GM19351 (cell line): ENCODE results near the gene FMN1.

Experiments used
- ATAC-seq: cut with Tn5 transposase; IDR thresholded peaks from one replicate; pipeline ENCODE4 v1.9.1; 2021; ENCODE audit warnings: mild to moderate bottlenecking, moderate library complexity; ENCODE audit not compliant: unreplicated experiment

Gene FMN1

GRCh38 chr15:33068511-33068990, 126.0 kb downstream of the FMN1 start:
- ATAC-seq, result no peak

DNA sequence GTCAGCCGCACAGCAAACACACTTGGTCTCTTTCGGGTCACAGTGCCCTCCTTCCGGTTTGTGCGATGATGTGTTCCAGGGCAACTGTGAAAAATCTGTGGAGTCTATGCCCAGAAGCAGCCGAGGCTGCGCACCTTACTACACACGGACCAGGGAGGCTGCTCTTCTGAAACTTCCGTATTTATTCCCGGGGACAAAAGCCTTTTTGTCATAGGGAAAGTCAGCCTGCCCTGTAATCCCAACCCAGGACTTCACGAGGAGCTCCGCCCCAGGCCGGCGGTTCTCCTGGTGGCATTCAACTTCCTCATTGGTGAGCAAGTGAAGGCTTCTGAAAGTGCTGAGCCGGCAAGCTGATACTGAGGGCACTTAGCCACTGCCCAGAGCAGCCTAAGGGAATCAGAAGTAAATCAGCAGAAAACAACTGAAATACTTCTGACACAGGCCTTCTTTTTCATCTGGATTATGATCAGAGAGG, 126.5 kb downstream of the FMN1 start:
- ATAC-seq, result no peak

DNA sequence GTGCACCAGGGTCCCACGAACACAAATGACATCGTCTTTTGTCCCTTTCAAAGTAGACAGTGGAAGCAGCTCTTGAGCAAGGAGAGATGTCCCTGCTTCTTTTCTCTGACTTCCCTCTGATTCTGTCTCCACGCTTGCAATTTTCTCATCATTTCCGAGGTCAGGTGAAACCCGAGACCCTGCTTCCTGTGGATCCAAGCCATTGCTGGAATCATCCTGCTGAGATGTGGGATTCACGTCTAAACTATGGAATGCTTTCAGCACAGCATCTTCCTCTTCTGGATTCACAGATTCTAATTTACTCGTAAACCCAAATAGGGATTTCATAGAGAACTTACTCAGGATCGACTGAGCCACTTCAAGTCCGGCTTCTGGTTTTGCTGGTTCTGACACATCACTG, 127.1 kb downstream of the FMN1 start:
- ATAC-seq, result no peak

DNA sequence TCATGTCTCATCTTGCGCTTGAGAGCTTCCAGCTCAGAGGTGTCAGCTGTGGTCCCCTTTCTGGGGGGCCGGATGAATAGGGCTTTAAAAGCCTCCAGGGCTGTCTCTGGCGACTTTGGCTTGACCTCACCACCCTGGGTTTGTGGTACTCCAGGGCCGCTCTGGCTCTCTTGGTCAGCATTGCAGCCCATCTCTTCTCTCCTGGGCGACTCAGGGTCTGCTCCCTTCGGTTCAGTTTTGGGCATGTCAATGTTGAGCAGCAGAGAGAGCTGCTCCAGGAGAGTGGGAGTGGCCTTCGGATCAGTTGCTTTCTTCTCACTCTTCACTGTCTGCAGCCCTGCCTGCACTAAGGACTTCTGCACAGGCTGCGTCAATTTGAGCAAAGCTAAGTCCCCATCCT, 127.9 kb downstream of the FMN1 start:
- ATAC-seq, result no peak

- ATAC-seq, result no peak
Observed at GRCh38 chr15:33064878-33065277, 129.6 kb downstream of the FMN1 start.

- no peak for ATAC-seq
Observed at GRCh38 chr15:33059184-33059583, 135.3 kb downstream of the FMN1 start.

DNA sequence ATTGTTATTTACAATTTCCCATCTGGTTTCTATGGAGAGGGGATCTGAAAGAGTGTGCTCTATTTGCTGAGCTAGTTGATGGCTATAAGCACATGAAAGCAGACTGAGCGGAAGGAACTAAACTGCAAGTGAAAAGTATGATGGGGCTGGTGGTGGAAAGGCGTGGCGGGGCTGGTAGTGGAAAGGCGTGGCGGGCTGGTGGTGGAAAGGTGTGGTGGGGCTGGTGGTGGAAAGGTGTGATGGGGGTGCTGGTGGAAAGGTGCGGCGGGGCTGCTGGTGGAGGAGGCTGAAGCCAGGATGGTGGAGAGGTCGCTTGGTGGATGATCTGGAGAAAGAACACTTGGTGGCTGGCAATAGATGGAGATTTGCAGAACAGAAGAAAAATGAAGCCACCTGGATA, 136.7 kb downstream of the FMN1 start:
- no peak for ATAC-seq

DNA sequence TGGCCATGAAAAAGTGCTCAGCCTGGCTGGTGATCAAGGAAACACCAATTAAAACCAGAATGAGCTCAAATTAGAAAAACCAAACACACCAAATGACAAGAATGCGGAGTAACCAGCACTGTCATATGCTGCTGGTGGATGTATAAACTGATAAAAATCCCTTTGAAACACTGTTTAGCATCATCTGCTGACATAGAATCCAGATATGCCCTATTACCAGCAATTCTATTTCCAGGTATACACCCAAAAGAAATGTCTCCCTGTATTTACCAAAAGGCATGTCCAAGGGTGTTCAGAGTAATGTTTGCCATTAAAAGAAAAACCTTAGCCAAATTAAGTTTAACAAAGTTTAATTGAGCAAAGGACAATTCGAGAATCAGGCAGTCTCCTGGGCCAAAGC, 138.6 kb downstream of the FMN1 start:
- ATAC-seq, result no peak

- ATAC-seq, result no peak
Observed at GRCh38 chr15:33051528-33051927, 143.0 kb downstream of the FMN1 start.

DNA sequence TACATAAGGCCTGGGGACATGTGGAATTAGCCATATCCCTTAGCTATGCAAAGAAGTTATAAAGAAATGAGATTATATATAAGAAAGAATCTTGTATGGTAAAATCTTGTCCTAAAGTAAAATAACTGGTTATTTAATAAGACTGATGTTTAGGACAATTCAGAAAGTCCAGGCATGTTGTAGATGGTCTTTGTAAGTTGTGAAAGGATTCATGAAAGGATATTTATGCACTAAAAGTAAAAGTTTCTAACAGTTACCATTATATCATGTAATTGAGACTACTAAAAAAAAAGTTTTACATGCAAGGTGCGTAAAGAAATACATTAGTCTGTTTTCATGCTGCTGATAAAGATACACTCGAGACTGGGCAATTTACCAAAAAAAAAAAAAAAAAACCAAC, 146.3 kb downstream of the FMN1 start:
- ATAC-seq, result no peak

- no peak for ATAC-seq
Observed at GRCh38 chr15:33047077-33047476, 147.4 kb downstream of the FMN1 start.

DNA sequence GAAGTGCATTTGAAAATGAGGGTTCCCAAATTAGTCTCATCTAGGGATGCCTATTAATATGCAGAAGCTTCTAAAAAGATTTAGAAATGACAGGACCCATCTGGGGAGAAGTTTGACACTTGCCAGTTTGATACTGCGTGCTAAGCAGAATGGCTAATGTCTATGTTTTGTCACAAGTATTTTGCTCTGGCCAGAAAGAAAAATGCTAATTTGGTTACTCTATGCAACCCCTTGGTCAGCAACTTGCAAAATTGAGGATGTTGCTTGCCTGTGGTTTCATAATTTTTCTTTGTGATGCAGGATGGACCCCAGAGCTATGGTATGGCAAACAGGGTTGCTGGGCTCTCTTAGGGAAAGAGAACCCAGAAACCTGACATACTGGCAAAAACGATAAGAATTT, 148.2 kb downstream of the FMN1 start:
- no peak for ATAC-seq

- ATAC-seq, result no peak
Observed at GRCh38 chr15:33045066-33045810, 149.3 kb downstream of the FMN1 start.

DNA sequence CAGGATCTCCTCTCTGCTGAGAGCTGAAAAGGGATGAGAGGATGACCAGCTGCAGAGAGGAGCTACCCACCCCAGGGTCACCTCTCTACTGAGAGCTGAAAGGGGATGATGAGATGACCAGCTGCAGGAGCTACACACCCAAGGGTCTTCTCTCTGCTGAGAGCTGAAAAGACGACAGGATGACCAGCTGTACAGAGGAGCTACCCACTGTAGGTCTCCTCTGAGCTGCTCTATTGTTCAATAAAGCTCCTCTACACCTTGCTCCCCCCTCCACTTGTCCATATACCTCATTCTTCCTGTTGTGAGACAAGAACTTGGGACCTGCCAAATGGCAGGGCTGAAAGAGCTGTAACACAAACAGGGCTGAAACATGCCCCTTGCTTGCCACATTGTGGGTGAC, 149.9 kb downstream of the FMN1 start:
- no peak for ATAC-seq

DNA sequence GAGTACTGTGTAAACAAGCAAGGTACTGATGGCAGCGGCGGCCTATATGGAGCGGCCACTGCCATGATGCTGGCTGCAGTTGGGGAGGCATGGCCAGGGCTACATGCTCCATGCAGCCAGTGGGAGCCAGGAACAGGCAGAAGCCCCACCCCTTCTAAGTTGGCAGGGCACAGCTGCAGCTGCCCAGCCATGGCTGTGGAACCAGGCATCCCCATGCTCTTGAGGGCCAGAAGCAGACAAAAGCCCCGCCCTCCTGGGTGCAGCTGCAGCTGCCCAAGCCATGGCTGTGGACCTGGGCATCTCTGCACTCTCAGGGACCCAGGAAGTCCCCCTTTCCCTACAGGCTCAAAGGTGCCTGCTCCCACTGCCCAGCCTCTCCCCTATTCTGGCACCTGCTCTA, 150.9 kb downstream of the FMN1 start:
- no peak for ATAC-seq

GRCh38 chr15:33040496-33040895, 154.0 kb downstream of the FMN1 start:
- no peak for ATAC-seq

GRCh38 chr15:33034588-33034987, 159.9 kb downstream of the FMN1 start:
- ATAC-seq, result no peak

GRCh38 chr15:33032053-33032452, 162.5 kb downstream of the FMN1 start:
- ATAC-seq, result no peak

- ATAC-seq, result no peak
Observed at GRCh38 chr15:33031324-33031821, 163.1 kb downstream of the FMN1 start.

GRCh38 chr15:33030315-33030714, 164.2 kb downstream of the FMN1 start:
- no peak for ATAC-seq

- no peak for ATAC-seq
Observed at GRCh38 chr15:33029109-33029652, 165.3 kb downstream of the FMN1 start.

GRCh38 chr15:33028495-33028894, 166.0 kb downstream of the FMN1 start:
- ATAC-seq, result no peak
